Tibial nerve (tissue), 4 donors: ENCODE data around the gene SSTR4. TPM values are rescaled to one million over a fixed set of nuclear protein-coding genes. Genes with fewer than 3 reads are reported as not detected.

Experiments
- DNase-seq, 2 donors: peaks; one replicate each; pipeline ENCODE4 v3.0.0-alpha.2; 2019; ENCODE audit warnings: low spot score in 2 of 2
- H3K27ac ChIP-seq, 4 donors: fragments of 200-600 bp; sonication (generic) in 3 of 4; one replicate each; pipeline ENCODE4 v1.5.1; 2017 to 2019; ENCODE audit warnings: mild to moderate bottlenecking in 1 of 4
- H3K27me3 ChIP-seq, 2 donors: fragments of 200-600 bp; sonication (generic) in 1 of 2; one replicate each; pipeline versions ENCODE4 v1.5.1 to v1.6.0; 2017 to 2019
- H3K36me3 ChIP-seq, 3 donors: fragments of 200-600 bp; sonication (generic); one replicate each; pipeline ENCODE4 v1.5.1; 2018 to 2019
- H3K4me1 ChIP-seq, 4 donors: fragments of 200-600 bp; sonication (generic) in 3 of 4; one replicate each; pipeline ENCODE4 v1.5.1; 2017 to 2019
- H3K4me3 ChIP-seq, 4 donors: fragments of 200-600 bp; sonication (generic) in 3 of 4; one replicate each; pipeline ENCODE4 v1.5.1; 2017 to 2019; ENCODE audit warnings: mild to moderate bottlenecking in 1 of 4, moderate library complexity in 1 of 4
- H3K9me3 ChIP-seq, 4 donors: fragments of 200-600 bp; sonication (generic) in 3 of 4; one replicate each; pipeline ENCODE4 v1.5.1; 2017 to 2019
- CTCF ChIP-seq, 5 experiments: fragments of 200-600 bp in 3 of 5; fragments of 450-650 bp in 2 of 5; sonication (generic) in 3 of 5; IDR thresholded peaks; one replicate each; pipeline ENCODE4 v1.5.1; 2016 to 2019; ENCODE audit warnings: antibody characterized with exemption in 5 of 5, mild to moderate bottlenecking in 3 of 5, moderate library complexity in 2 of 5
- EP300 ChIP-seq, 2 donors: sonication (generic); formaldehyde crosslinking; IDR thresholded peaks; one replicate each; pipeline ENCODE4 v1.6.1; 2017; ENCODE audit warnings: antibody characterized with exemption in 2 of 2, mild to moderate bottlenecking in 1 of 2
- POLR2A ChIP-seq, 2 donors: fragments of 450-650 bp; IDR thresholded peaks; one replicate each; pipeline ENCODE4 v1.6.1; 2017; ENCODE audit warnings: antibody characterized with exemption in 2 of 2, mild to moderate bottlenecking in 2 of 2, moderate library complexity in 2 of 2
- WGBS, 2 donors: methylation state at CpG; one replicate each; pipeline ENCODE4 v1.1.5; 2018; 5-methylcytosine and 5-hydroxymethylcytosine counted together
- total RNA-seq, 4 donors: library from RNA; depleted of rRNA; stranded (reverse); fragments of >200 nt; gene quantifications; one replicate each; pipeline ENCODE4 v1.1.0, GENCODE V29; 2016

Gene SSTR4
- total RNA-seq, 4 donors from 2014 or later: not detected

GRCh38 chr20:23071398-23071797, 36.3 kb downstream of the SSTR4 start:
- Histone ChIP-seq H3K4me1 (no peaks in the 10 kb centered on the region), H3K9me3 (no peaks in the 10 kb centered on the region), H3K4me3 (no peak overlapping the region), H3K27ac (no peak overlapping the region), H3K36me3 (no peaks in the 10 kb centered on the region), H3K27me3 (no peaks in the 10 kb centered on the region)
- no peak for DNase-seq
- TF ChIP-seq POLR2A (IDR thresholded peaks at IDR 0.05) (no peak), CTCF (IDR thresholded peaks at IDR 0.05) (no peak), EP300 (IDR thresholded peaks at IDR 0.05) (no peak)
- 64 to 66% methylated on average over 3 of the region's 3 CpGs for WGBS, 2 donors

GRCh38 chr20:23071996-23072395, 36.9 kb downstream of the SSTR4 start:
- Histone ChIP-seq H3K36me3 (no peaks in the 10 kb centered on the region), H3K27ac (no peak overlapping the region), H3K4me1 (no peaks in the 10 kb centered on the region), H3K4me3 (no peak overlapping the region), H3K9me3 (no peaks in the 10 kb centered on the region), H3K27me3 (no peaks in the 10 kb centered on the region)
- WGBS, 2 donors: 42 to 48% methylated on average over 4 of the region's 4 CpGs
- TF ChIP-seq EP300 (IDR thresholded peaks at IDR 0.05): no peak
- TF ChIP-seq POLR2A (IDR thresholded peaks at IDR 0.05): no peak
- TF ChIP-seq CTCF (IDR thresholded peaks at IDR 0.05): no peak
- DNase-seq: no peak

GRCh38 chr20:23072892-23073586, 37.9 kb downstream of the SSTR4 start:
- Histone ChIP-seq H3K27me3 (no peaks in the 10 kb centered on the region), H3K27ac (no peak overlapping the region), H3K4me3 (no peak overlapping the region), H3K9me3 (no peaks in the 10 kb centered on the region), H3K36me3 (no peaks in the 10 kb centered on the region), H3K4me1 (no peaks in the 10 kb centered on the region)
- DNase-seq: no peak
- TF ChIP-seq CTCF (IDR thresholded peaks at IDR 0.05) (no peak), EP300 (IDR thresholded peaks at IDR 0.05) (no peak), POLR2A (IDR thresholded peaks at IDR 0.05) (no peak)
- 71 to 74% methylated on average over 11 of the region's 11 CpGs for WGBS, 2 donors

- Histone ChIP-seq H3K27ac (no peak overlapping the region), H3K9me3 (no peaks in the 10 kb centered on the region), H3K27me3 (no peaks in the 10 kb centered on the region), H3K4me1 (no peaks in the 10 kb centered on the region), H3K36me3 (no peaks in the 10 kb centered on the region), H3K4me3 (no peak overlapping the region)
- 83 to 86% methylated on average over 3 of the region's 3 CpGs for WGBS, 2 donors
- no peak for DNase-seq
- no peak for TF ChIP-seq EP300 (IDR thresholded peaks at IDR 0.05)
- TF ChIP-seq POLR2A (IDR thresholded peaks at IDR 0.05): no peak
- TF ChIP-seq CTCF (IDR thresholded peaks at IDR 0.05): no peak
These were observed 38.9 kb downstream of the SSTR4 start for GRCh38 chr20:23074052-23074451.

- H3K27ac ChIP-seq: no peak overlapping the region
- 88 to 90% methylated on average over 4 of the region's 4 CpGs for WGBS, 2 donors
- no peak overlapping the region for H3K4me3 ChIP-seq
- no peak for DNase-seq
- H3K4me1 ChIP-seq: no peaks in the 10 kb centered on the region
- H3K9me3 ChIP-seq: no peaks in the 10 kb centered on the region
- H3K36me3 ChIP-seq: no peaks in the 10 kb centered on the region
- no peak for TF ChIP-seq POLR2A (IDR thresholded peaks at IDR 0.05)
- TF ChIP-seq CTCF (IDR thresholded peaks at IDR 0.05): no peak
- no peak for TF ChIP-seq EP300 (IDR thresholded peaks at IDR 0.05)
- no peaks in the 10 kb centered on the region for H3K27me3 ChIP-seq
These were observed 42.2 kb downstream of the SSTR4 start for GRCh38 chr20:23077277-23077676.
